PC-9 (cell line): ENCODE data around the gene TSPAN12. TPM values are rescaled to one million over a fixed set of nuclear protein-coding genes. Genes with fewer than 3 reads are reported as not detected.

ENCODE experiments used
- BruUV-seq: library from RNA; stranded (reverse); fragments of 400-500 nt; replicated peaks from 2 replicates; lab custom pipeline; 2021; lab: Mats Ljungman, UMichigan
- CTCF ChIA-PET: fragments of 300-600 bp; sonication (Branson Sonifier 250); formaldehyde crosslinking; loops from one replicate; lab custom pipeline; 2022; ENCODE audit warnings: antibody characterized with exemption; lab: Charles Lee
- POLR2A ChIA-PET: fragments of 300-600 bp; sonication (Branson Sonifier 250); formaldehyde crosslinking; loops from one replicate; lab custom pipeline; 2022; ENCODE audit warnings: antibody characterized with exemption; ENCODE audit not compliant: unreplicated experiment; lab: Charles Lee
- DNase-seq, 2 experiments: peaks; one replicate each; pipeline versions ENCODE4 v3.0.0 to v3.0.0-alpha.2; 2015 to 2022; ENCODE audit warnings: mixed read lengths in 1 of 2
- H2AFZ ChIP-seq: fragments of 200-600 bp; sonication (generic); 2 replicates; pipeline ENCODE4 v1.8.1; 2017; ENCODE audit warnings: antibody characterized with exemption
- H3F3A ChIP-seq: fragments of 200-600 bp; sonication (generic); 2 replicates; pipeline ENCODE4 v1.8.1; 2017; ENCODE audit warnings: antibody characterized with exemption, mild to moderate bottlenecking, low read depth; ENCODE audit not compliant: insufficient read depth
- H3K27ac ChIP-seq: fragments of 200-600 bp; sonication (generic); 2 replicates; pipeline ENCODE4 v1.6.1; 2016; ENCODE audit warnings: mixed run types
- H3K27me3 ChIP-seq: fragments of 200-600 bp; sonication (generic); 2 replicates; pipeline ENCODE4 v1.6.1; 2016; ENCODE audit warnings: low read depth, mixed run types; ENCODE audit not compliant: insufficient read depth
- H3K36me3 ChIP-seq: fragments of 200-600 bp; sonication (generic); 2 replicates; pipeline ENCODE4 v1.6.1; 2016; ENCODE audit warnings: low read depth, mixed run types
- H3K4me1 ChIP-seq: fragments of 200-600 bp; sonication (generic); replicated peaks from 2 replicates; pipeline ENCODE4 v1.6.1; 2016; ENCODE audit warnings: mixed run types; ENCODE audit not compliant: insufficient read depth
- H3K4me2 ChIP-seq: fragments of 200-600 bp; sonication (generic); 2 replicates; pipeline ENCODE4 v1.6.1; 2017; ENCODE audit warnings: mixed run types
- H3K4me3 ChIP-seq: fragments of 200-600 bp; sonication (generic); 2 replicates; pipeline ENCODE4 v1.6.1; 2016; ENCODE audit warnings: mixed run types
- H3K79me2 ChIP-seq: fragments of 200-600 bp; sonication (generic); 2 replicates; pipeline ENCODE4 v1.6.1; 2017; ENCODE audit warnings: low read depth, mixed run types
- H3K9me2 ChIP-seq: fragments of 200-600 bp; sonication (generic); 2 replicates; pipeline ENCODE4 v1.8.1; 2017; ENCODE audit warnings: mild to moderate bottlenecking; ENCODE audit not compliant: insufficient read depth
- H3K9me3 ChIP-seq: fragments of 200-600 bp; sonication (generic); 2 replicates; pipeline ENCODE4 v1.8.1; 2016; ENCODE audit warnings: low read depth; ENCODE audit not compliant: insufficient read depth
- H4K20me1 ChIP-seq: fragments of 200-600 bp; sonication (generic); 2 replicates; pipeline ENCODE4 v1.8.1; 2017; ENCODE audit not compliant: insufficient read depth
- EZH2 ChIP-seq: fragments of 200-600 bp; sonication (generic); IDR thresholded peaks from 2 replicates; pipeline ENCODE4 v1.8.0; 2017; ENCODE audit warnings: antibody characterized with exemption, low read depth
- intact Hi-C: fragments of 100-400 bp; cut with micrococcal nuclease; formaldehyde crosslinking; loops from one replicate; pipeline ENCODE4 v1.10.0; 2022; ENCODE audit not compliant: unreplicated experiment
- total RNA-seq: library from RNA; stranded (reverse); gene quantifications from 2 replicates; pipeline ENCODE4 v1.2.3, GENCODE V29; 2021
- TF ChIP-seq, protein P1 (sequence below): fragments of 200-600 bp; sonication (generic); conservative IDR thresholded peaks from 2 replicates; pipeline ENCODE4 v1.6.1; 2017; ENCODE audit warnings: mixed run types, antibody characterized with exemption, mild to moderate bottlenecking, moderate library complexity

The TSPAN12 gene
- total RNA-seq, 1 experiment from 2014 or later = 5.8 TPM

DNA sequence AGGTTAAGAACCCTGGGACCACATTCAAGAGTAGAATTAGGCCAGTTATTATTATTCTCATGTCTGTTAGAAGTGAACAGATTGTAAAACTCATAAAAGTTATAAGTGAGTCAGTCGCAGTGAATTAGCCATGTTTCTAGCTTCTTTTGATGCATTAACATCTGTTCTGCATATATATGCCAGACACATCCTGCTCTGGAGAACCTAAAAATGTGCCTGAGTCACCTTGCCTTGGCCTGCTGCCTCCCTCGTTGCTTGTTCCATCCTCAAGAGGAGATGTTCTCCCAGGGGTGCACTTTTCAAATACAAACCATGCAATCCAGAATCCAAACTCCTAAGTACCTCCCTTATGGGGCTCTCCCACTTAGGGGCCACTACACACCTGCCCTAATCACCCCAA is 14.8 kb downstream of the TSPAN12 start:
- Histone ChIP-seq H3K4me2 (no peak overlapping the region), H3K9me3 (no peaks in the 10 kb centered on the region), H3K36me3 (no peaks in the 10 kb centered on the region), H3K27me3 (no peaks in the 10 kb centered on the region), H3K27ac (no peak overlapping the region), H3F3A (no peaks in the 10 kb centered on the region), H3K9me2 (no peaks in the 10 kb centered on the region), H2AFZ (no peak overlapping the region), H3K4me1 (no peaks in the 10 kb centered on the region), H3K4me3 (no peak overlapping the region), H4K20me1 (no peaks in the 10 kb centered on the region), H3K79me2 (no peaks in the 10 kb centered on the region)
- ChIA-PET CTCF (no interaction called here), POLR2A (no interaction called here)
- TF ChIP-seq EZH2 = no peak
- TF ChIP-seq, protein P1, sequence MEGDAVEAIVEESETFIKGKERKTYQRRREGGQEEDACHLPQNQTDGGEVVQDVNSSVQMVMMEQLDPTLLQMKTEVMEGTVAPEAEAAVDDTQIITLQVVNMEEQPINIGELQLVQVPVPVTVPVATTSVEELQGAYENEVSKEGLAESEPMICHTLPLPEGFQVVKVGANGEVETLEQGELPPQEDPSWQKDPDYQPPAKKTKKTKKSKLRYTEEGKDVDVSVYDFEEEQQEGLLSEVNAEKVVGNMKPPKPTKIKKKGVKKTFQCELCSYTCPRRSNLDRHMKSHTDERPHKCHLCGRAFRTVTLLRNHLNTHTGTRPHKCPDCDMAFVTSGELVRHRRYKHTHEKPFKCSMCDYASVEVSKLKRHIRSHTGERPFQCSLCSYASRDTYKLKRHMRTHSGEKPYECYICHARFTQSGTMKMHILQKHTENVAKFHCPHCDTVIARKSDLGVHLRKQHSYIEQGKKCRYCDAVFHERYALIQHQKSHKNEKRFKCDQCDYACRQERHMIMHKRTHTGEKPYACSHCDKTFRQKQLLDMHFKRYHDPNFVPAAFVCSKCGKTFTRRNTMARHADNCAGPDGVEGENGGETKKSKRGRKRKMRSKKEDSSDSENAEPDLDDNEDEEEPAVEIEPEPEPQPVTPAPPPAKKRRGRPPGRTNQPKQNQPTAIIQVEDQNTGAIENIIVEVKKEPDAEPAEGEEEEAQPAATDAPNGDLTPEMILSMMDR = no peak
- DNase-seq = no peak
- intact Hi-C loops = no loop called here
- no TSS peak for BruUV-seq

DNA sequence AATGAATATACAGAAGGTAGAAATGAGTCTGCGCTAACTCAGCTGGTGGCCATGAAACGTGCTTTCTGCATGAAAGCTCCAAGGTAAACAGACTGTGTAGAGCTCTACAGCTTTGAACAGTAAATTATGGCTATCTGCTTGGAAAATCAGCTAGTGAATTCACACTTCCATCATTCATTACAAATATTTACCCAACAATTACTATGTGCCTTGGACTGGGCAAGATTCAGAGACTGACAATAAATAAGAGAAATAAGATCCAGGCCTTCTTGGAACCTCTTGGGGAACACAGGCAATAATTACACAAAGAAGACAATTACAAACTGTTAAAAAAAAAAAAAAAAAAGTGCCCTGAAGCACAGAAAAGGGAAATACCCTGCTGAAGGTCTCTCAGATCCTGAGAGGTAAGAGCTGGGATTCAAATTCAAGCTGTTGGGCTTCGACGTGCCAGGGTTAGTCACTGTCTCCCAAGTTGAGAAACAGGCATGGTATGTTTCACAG is 15.8 kb downstream of the TSPAN12 start:
- no peak overlapping the region for H3K27ac ChIP-seq
- no peaks in the 10 kb centered on the region for H3K79me2 ChIP-seq
- no peaks in the 10 kb centered on the region for H3K9me3 ChIP-seq
- TF ChIP-seq EZH2 = no peak
- TF ChIP-seq, protein P1 = no peak
- DNase-seq = no peak
- H3K4me3 ChIP-seq = no peak overlapping the region
- no peak overlapping the region for H3K4me2 ChIP-seq
- no peaks in the 10 kb centered on the region for H3K4me1 ChIP-seq
- no peaks in the 10 kb centered on the region for H3K27me3 ChIP-seq
- H3K9me2 ChIP-seq = no peaks in the 10 kb centered on the region
- H3K36me3 ChIP-seq = no peaks in the 10 kb centered on the region
- intact Hi-C loops = no loop called here
- H3F3A ChIP-seq = no peaks in the 10 kb centered on the region
- no peaks in the 10 kb centered on the region for H4K20me1 ChIP-seq
- POLR2A ChIA-PET = no interaction called here
- CTCF ChIA-PET = no interaction called here
- no peak overlapping the region for H2AFZ ChIP-seq
- BruUV-seq = no TSS peak

DNA sequence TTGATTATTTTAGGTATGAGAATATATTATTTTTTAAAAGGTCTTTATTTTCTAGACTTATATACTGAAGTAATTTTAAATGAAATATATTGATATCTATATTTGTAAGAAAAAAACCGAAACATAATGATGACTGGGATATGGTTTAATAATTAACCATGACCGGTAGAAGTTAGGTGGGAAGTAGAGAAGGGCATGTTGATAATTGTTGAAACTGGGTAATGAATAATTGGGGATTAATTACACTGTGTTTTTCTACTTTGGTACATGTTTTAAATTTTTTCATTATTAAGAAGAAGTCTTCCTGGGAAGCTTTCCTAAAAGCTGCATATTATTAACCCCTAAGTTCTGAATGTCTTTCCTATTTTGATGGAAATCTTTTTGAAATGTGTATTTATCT is 16.3 kb downstream of the TSPAN12 start:
- Histone ChIP-seq H3K27ac (no peak overlapping the region), H3K79me2 (no peaks in the 10 kb centered on the region), H3K36me3 (no peaks in the 10 kb centered on the region), H3K4me2 (no peak overlapping the region), H3K4me1 (no peaks in the 10 kb centered on the region), H3K4me3 (no peak overlapping the region), H4K20me1 (no peaks in the 10 kb centered on the region), H3K27me3 (no peaks in the 10 kb centered on the region), H3F3A (no peaks in the 10 kb centered on the region), H2AFZ (no peak overlapping the region), H3K9me2 (no peaks in the 10 kb centered on the region), H3K9me3 (no peaks in the 10 kb centered on the region)
- intact Hi-C loops = no loop called here
- ChIA-PET CTCF (no interaction called here), POLR2A (no interaction called here)
- DNase-seq = no peak
- TF ChIP-seq, protein P1 = no peak
- TF ChIP-seq EZH2 = no peak
- no TSS peak for BruUV-seq
